Panc1 (cell line): ENCODE results near the gene CNR2. TPM values are rescaled to one million over a fixed set of nuclear protein-coding genes. Genes with fewer than 3 reads are reported as not detected.

ENCODE experiments used
- ATAC-seq: fragments of 200-7000 bp; cut with Tn5 transposase; 2 replicates; pipeline ENCODE4 v1.9.1; 2020; ENCODE audit warnings: mild to moderate bottlenecking, moderate library complexity
- BruUV-seq: library from RNA; stranded (reverse); fragments of 400-500 nt; replicated peaks from 2 replicates; lab custom pipeline; 2021; lab: Mats Ljungman, UMichigan
- CTCF ChIA-PET: fragments of 300-600 bp; sonication (Branson Sonifier 250); formaldehyde crosslinking; loops from one replicate; lab custom pipeline; 2022; ENCODE audit warnings: antibody characterized with exemption; lab: Charles Lee
- POLR2A ChIA-PET: fragments of 300-600 bp; sonication (Branson Sonifier 250); formaldehyde crosslinking; loops from one replicate; lab custom pipeline; 2022; ENCODE audit warnings: antibody characterized with exemption; lab: Charles Lee
- DNase-seq: peaks from one replicate; pipeline ENCODE4 v3.0.0-alpha.2; 2010; ENCODE audit warnings: low read depth, low spot score
- H3K27ac ChIP-seq: 2 replicates; pipeline ENCODE4 v1.5.1; 2011; ENCODE audit warnings: mild to moderate bottlenecking, low read length, inconsistent platforms
- H3K27me3 ChIP-seq: fragments of 200-500 bp; sonication (Bioruptor generic); 2 replicates; pipeline ENCODE4 v1.6.0; 2014; ENCODE audit warnings: low read length, inconsistent platforms; ENCODE audit not compliant: control insufficient read depth, insufficient read depth
- H3K36me3 ChIP-seq: fragments of 200-500 bp; sonication (Bioruptor generic); 2 replicates; pipeline ENCODE4 v1.5.1; 2014; ENCODE audit warnings: inconsistent platforms, mild to moderate bottlenecking, low read length, moderate library complexity; ENCODE audit not compliant: control insufficient read depth, insufficient read depth
- H3K4me1 ChIP-seq: 2 replicates; pipeline ENCODE4 v1.5.1; 2011; ENCODE audit warnings: inconsistent platforms, mild to moderate bottlenecking, low read length, moderate library complexity; ENCODE audit not compliant: control insufficient read depth, insufficient read depth
- H3K4me3 ChIP-seq, 2 experiments: 2 replicates each; pipeline ENCODE4 v1.5.1; 2011 to 2012; ENCODE audit warnings: low read depth in 2 of 2, low read length in 2 of 2, mild to moderate bottlenecking in 2 of 2, inconsistent platforms in 1 of 2, moderate library complexity in 1 of 2
- H3K9me3 ChIP-seq: fragments of 200-500 bp; sonication (Bioruptor generic); 2 replicates; pipeline ENCODE4 v1.5.1; 2014; ENCODE audit warnings: low read depth, mild to moderate bottlenecking, inconsistent platforms, low read length, moderate library complexity; ENCODE audit not compliant: control insufficient read depth, insufficient read depth
- CTCF ChIP-seq: fragments of 450-650 bp; IDR thresholded peaks from 2 replicates; pipeline ENCODE4 v1.5.1; 2017; ENCODE audit warnings: mild to moderate bottlenecking
- POLR2AphosphoS5 ChIP-seq: IDR thresholded peaks from 2 replicates; pipeline ENCODE4 v1.6.1; 2012; ENCODE audit warnings: mild to moderate bottlenecking, low read depth, low read length, moderate library complexity
- REST ChIP-seq, 2 experiments: IDR thresholded peaks; 2 replicates each; pipeline ENCODE4 v1.6.1; 2011 to 2012; ENCODE audit warnings: low read depth in 2 of 2, control low read depth in 1 of 2, low read length in 1 of 2, mild to moderate bottlenecking in 1 of 2, moderate library complexity in 1 of 2; ENCODE audit not compliant: insufficient read depth in 1 of 2
- SIN3A ChIP-seq: IDR thresholded peaks from 2 replicates; pipeline ENCODE4 v1.6.1; 2012; ENCODE audit warnings: low read depth, mild to moderate bottlenecking, low read length, moderate library complexity, borderline replicate concordance; ENCODE audit not compliant: insufficient read depth
- TCF7L2 ChIP-seq: IDR thresholded peaks from 2 replicates; pipeline ENCODE4 v1.6.1; 2011; ENCODE audit warnings: mild to moderate bottlenecking, low read depth, low read length, inconsistent platforms
- in situ Hi-C: cut with HindIII; loops from 2 replicates; pipeline ENCODE4 v1.10.0; 2016; ENCODE audit warnings: low sequenced_read_pairs, low pct_unique_long_range_greater_than_20kb
- intact Hi-C: fragments of 100-400 bp; cut with micrococcal nuclease; formaldehyde crosslinking; loops from one replicate; pipeline ENCODE4 v1.10.0; 2022; ENCODE audit not compliant: unreplicated experiment
- total RNA-seq: library from RNA; stranded (reverse); gene quantifications from one replicate; pipeline ENCODE4 v1.2.1, GENCODE V29; 2021; ENCODE audit not compliant: unreplicated experiment

The CNR2 gene
- total RNA-seq, 1 experiment from 2014 or later: not detected

GRCh38 chr1:23895993-23896392 is 17.2 kb downstream of the CNR2 start:
- CTCF ChIA-PET: no interaction called here

GRCh38 chr1:23895082-23895481 is 18.1 kb downstream of the CNR2 start:
- TF ChIP-seq REST (IDR thresholded peaks at IDR 0.05; ENCODE audit: insufficient read depth in 1 of 2, low read depth in 2 of 2, low read length in 1 of 2) (no peak), POLR2AphosphoS5 (no peak), TCF7L2 (no peak), CTCF (no peak), SIN3A (no peak)
- BruUV-seq: no TSS peak
- DNase-seq (no peak), ATAC-seq (no peak)
- H3K4me1 ChIP-seq: no peaks in the 10 kb centered on the region
- no peaks in the 10 kb centered on the region for H3K9me3 ChIP-seq
- H3K27me3 ChIP-seq: no peaks in the 10 kb centered on the region
- ChIA-PET CTCF (no interaction called here), POLR2A (no interaction called here)
- intact Hi-C loops (no loop called here), in situ Hi-C loops (no loop called here)
- no peak overlapping the region for H3K27ac ChIP-seq
- no peak overlapping the region for H3K4me3 ChIP-seq
- no peaks in the 10 kb centered on the region for H3K36me3 ChIP-seq

More at GRCh38 chr1:23895993-23896392, 17.2 kb downstream of the CNR2 start:
- no peak for DNase-seq
- Histone ChIP-seq H3K4me3 (no peak overlapping the region), H3K27ac (no peak overlapping the region), H3K4me1 (no peaks in the 10 kb centered on the region), H3K9me3 (no peaks in the 10 kb centered on the region), H3K27me3 (no peaks in the 10 kb centered on the region), H3K36me3 (no peaks in the 10 kb centered on the region)
- ATAC-seq: no peak
- no peak for TF ChIP-seq POLR2AphosphoS5
- no peak for TF ChIP-seq SIN3A
- TF ChIP-seq REST (IDR thresholded peaks at IDR 0.05; ENCODE audit: insufficient read depth in 1 of 2, low read depth in 2 of 2, low read length in 1 of 2): no peak
- TF ChIP-seq TCF7L2: no peak
- no peak for TF ChIP-seq CTCF
- intact Hi-C loops (no loop called here), in situ Hi-C loops (no loop called here)
- POLR2A ChIA-PET: no interaction called here
- BruUV-seq: no TSS peak
